SK-N-SH (cell line): ENCODE results near the gene HOPX. TPM values are rescaled to one million over a fixed set of nuclear protein-coding genes. Genes with fewer than 3 reads are reported as not detected.

ENCODE experiments used
- CTCF ChIA-PET: fragments of 300-600, 350-600 bp; formaldehyde crosslinking; extraction: SDS; loops from one replicate; lab custom pipeline; 2021; lab: Yijun Ruan, JAX
- POLR2A ChIA-PET: fragments of 350-600 bp; sonication (Branson Sonifier 250); formaldehyde crosslinking; extraction: SDS; loops from one replicate; lab custom pipeline; 2020; ENCODE audit warnings: antibody characterized with exemption, inconsistent platforms; lab: Yijun Ruan, JAX
- DNase-seq: peaks from one replicate; pipeline ENCODE4 v3.0.0; 2012
- H2AFZ ChIP-seq: fragments of 200-600 bp; sonication (generic); 2 replicates; pipeline ENCODE4 v1.8.1; 2016; ENCODE audit warnings: antibody characterized with exemption, mild to moderate bottlenecking, low read depth
- H3F3A ChIP-seq: fragments of 200-600 bp; sonication (generic); replicated peaks from 2 replicates; pipeline ENCODE3; 2016; ENCODE audit warnings: antibody characterized with exemption, mild to moderate bottlenecking; ENCODE audit not compliant: insufficient read depth
- H3K27ac ChIP-seq, 2 experiments: fragments of 200-500 bp in 1 of 2; fragments of 200-600 bp in 1 of 2; sonication (Bioruptor generic) in 1 of 2; sonication (generic), shearing (Covaris generic) in 1 of 2; 2 replicates each; pipeline versions ENCODE4 v1.5.1 to v1.6.1; 2014 to 2016; ENCODE audit warnings: low read depth in 2 of 2, inconsistent platforms in 1 of 2, low read length in 1 of 2, mild to moderate bottlenecking in 1 of 2, mixed read lengths in 1 of 2
- H3K27me3 ChIP-seq: fragments of 200-600 bp; sonication (generic), shearing (Covaris generic); 2 replicates; pipeline ENCODE4 v1.6.1; 2016; ENCODE audit warnings: mixed run types; ENCODE audit not compliant: insufficient read depth
- H3K36me3 ChIP-seq, 2 experiments: fragments of 200-500 bp in 1 of 2; fragments of 200-600 bp in 1 of 2; sonication (Bioruptor generic) in 1 of 2; sonication (generic) in 1 of 2; replicated peaks in 1 of 2; 2 replicates each; pipeline versions ENCODE3 to v1.5.1; 2014 to 2016; ENCODE audit warnings: low read length in 1 of 2, mild to moderate bottlenecking in 1 of 2; ENCODE audit not compliant: insufficient read depth in 2 of 2, control insufficient read depth in 1 of 2
- H3K4me1 ChIP-seq, 2 experiments: fragments of 200-500 bp in 1 of 2; fragments of 200-600 bp in 1 of 2; sonication (Bioruptor generic) in 1 of 2; sonication (generic), shearing (Covaris generic) in 1 of 2; 2 replicates each; pipeline versions ENCODE4 v1.5.1 to v1.6.1; 2014 to 2016; ENCODE audit warnings: low read depth in 1 of 2, low read length in 1 of 2, mixed run types in 1 of 2; ENCODE audit not compliant: insufficient read depth in 2 of 2, control insufficient read depth in 1 of 2
- H3K4me2 ChIP-seq: fragments of 200-600 bp; sonication (generic), shearing (Covaris generic); 2 replicates; pipeline ENCODE4 v1.6.1; 2017; ENCODE audit warnings: mixed run types
- H3K4me3 ChIP-seq, 2 experiments: fragments of 200-500 bp in 1 of 2; fragments of 200-600 bp in 1 of 2; sonication (Bioruptor generic) in 1 of 2; sonication (generic), shearing (Covaris generic) in 1 of 2; 2 replicates each; pipeline versions ENCODE4 v1.5.1 to v1.8.1; 2014 to 2016; ENCODE audit warnings: low read depth in 2 of 2, inconsistent platforms in 1 of 2, low read length in 1 of 2, mild to moderate bottlenecking in 1 of 2, mixed read lengths in 1 of 2, moderate library complexity in 1 of 2
- H3K79me2 ChIP-seq: fragments of 200-600 bp; sonication (generic); 2 replicates; pipeline ENCODE4 v1.8.1; 2017; ENCODE audit warnings: mild to moderate bottlenecking; ENCODE audit not compliant: insufficient read depth
- H3K9ac ChIP-seq: fragments of 200-600 bp; sonication (generic); 2 replicates; pipeline ENCODE4 v1.6.1; 2017; ENCODE audit warnings: mixed run types
- H3K9me2 ChIP-seq: fragments of 200-600 bp; sonication (generic); 2 replicates; pipeline ENCODE4 v1.6.1; 2017; ENCODE audit warnings: mixed run types
- H3K9me3 ChIP-seq: fragments of 200-600 bp; sonication (generic); 2 replicates; pipeline ENCODE4 v1.6.1; 2017; ENCODE audit warnings: mixed run types, mild to moderate bottlenecking, moderate library complexity
- H4K20me1 ChIP-seq: fragments of 200-600 bp; sonication (generic); 2 replicates; pipeline ENCODE4 v1.6.1; 2017; ENCODE audit warnings: mild to moderate bottlenecking, mixed run types; ENCODE audit not compliant: insufficient read depth
- EP300 ChIP-seq, 2 experiments: IDR thresholded peaks; 2 replicates each; pipeline versions ENCODE4 v1.4.0 to v1.6.1; 2012; ENCODE audit warnings: borderline replicate concordance in 1 of 2, low read depth in 1 of 2, low read length in 1 of 2
- GATA2 ChIP-seq: sonication (generic); formaldehyde crosslinking; IDR thresholded peaks from 2 replicates; pipeline ENCODE4 v1.5.0; 2020; ENCODE audit warnings: mild to moderate bottlenecking, missing genetic modification reagents
- JUND ChIP-seq: IDR thresholded peaks from 2 replicates; pipeline ENCODE4 v1.4.0; 2012
- MEF2A ChIP-seq: IDR thresholded peaks from 2 replicates; pipeline ENCODE4 v1.4.0; 2012; ENCODE audit warnings: low read depth, borderline replicate concordance
- NFIC ChIP-seq: IDR thresholded peaks from 2 replicates; pipeline ENCODE4 v1.4.0; 2012; ENCODE audit warnings: borderline replicate concordance
- NRF1 ChIP-seq: IDR thresholded peaks from 2 replicates; pipeline ENCODE4 v1.6.1; 2012; ENCODE audit warnings: low read depth, mild to moderate bottlenecking, low read length
- POLR2AphosphoS5 ChIP-seq: IDR thresholded peaks from 2 replicates; pipeline ENCODE4 v1.6.1; 2012; ENCODE audit warnings: low read depth, low read length
- TCF12 ChIP-seq: IDR thresholded peaks from 2 replicates; pipeline ENCODE4 v1.4.0; 2012
- TEAD4 ChIP-seq: IDR thresholded peaks from 2 replicates; pipeline ENCODE4 v1.4.0; 2012; ENCODE audit warnings: mild to moderate bottlenecking, borderline replicate concordance; ENCODE audit not compliant: insufficient read depth
- WGBS: methylation state at CpG from one replicate; pipeline ENCODE4 v1.1.6; 2017; ENCODE audit warnings: low lambda C conversion rate; 5-methylcytosine and 5-hydroxymethylcytosine counted together
- polyA plus RNA-seq, 3 experiments: library from polyadenylated mRNA; depleted of rRNA; stranded (reverse); fragments of >200 nt; gene quantifications; 2 replicates each; pipeline ENCODE4 v1.2.3, GENCODE V29; 2012
- TF ChIP-seq, protein P1 (sequence below): IDR thresholded peaks from 2 replicates; pipeline ENCODE4; 2012
- TF ChIP-seq, protein P2 (sequence below): IDR thresholded peaks from 2 replicates; pipeline ENCODE4 v1.6.1; 2012; ENCODE audit warnings: mild to moderate bottlenecking, low read depth, low read length, moderate library complexity
- TF ChIP-seq, protein P3 (sequence below): fragments of 150-350 bp; IDR thresholded peaks from 2 replicates; pipeline ENCODE4 v1.6.1; 2016; ENCODE audit warnings: mild to moderate bottlenecking, low read depth, low read length
- TF ChIP-seq, protein P4 (sequence below): IDR thresholded peaks from 2 replicates; pipeline ENCODE4 v1.4.0; 2012; ENCODE audit warnings: low read depth

HOPX gene
- polyA plus RNA-seq, 1 of the 3 experiments (the other 2 are of a cell fraction): 0.05 TPM

DNA sequence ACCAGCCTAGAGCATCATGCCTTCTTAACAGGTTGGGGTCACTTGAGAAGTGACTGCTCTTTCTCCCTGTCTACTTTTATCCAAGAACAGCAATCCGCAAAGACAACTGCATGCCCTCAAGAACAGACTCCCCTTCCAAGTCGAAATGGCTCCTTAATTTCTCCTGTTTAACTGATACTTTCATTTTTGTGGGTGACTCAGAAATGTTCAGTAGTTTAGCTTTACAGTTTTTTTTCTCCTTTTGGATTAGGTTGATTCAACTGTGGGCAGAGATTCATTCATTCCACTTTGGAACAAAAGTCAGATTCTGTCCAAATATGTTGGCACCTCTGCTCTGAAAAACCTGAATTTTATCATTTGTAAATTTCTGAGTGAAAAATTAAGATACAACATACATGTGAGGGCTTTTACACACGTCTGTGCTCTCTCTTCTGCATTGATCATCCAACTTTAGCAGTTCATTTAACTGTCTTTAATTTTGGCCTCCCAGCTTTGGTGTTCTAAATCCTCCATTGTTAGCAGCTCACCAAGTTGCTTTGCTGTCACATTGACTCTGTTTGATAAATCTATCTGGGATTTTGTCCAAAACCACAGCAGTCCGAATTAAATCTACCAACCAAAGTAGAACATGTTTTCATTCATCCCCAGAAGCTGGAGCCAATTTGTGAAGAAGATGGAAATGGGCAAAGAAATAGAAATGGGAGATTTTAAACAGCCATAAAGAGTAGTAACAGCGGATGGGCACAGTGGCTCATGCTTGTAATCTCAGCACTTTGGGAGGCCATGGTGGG is 50.0 kb downstream of the HOPX start:
- Histone ChIP-seq H4K20me1 (no peaks in the 10 kb centered on the region; the same call in 1 of the 2 replicates), H3K4me3 (peak overlapping the region in 1 of 2 experiments; percentile 31; a peak in 1 of 4 replicates), H3K36me3 (no peaks in the 10 kb centered on the region), H3F3A (peaks cover 17% of the 10 kb centered on the region), H2AFZ (no peak overlapping the region), H3K79me2 (no peaks in the 10 kb centered on the region), H3K9me3 (no peaks in the 10 kb centered on the region), H3K9me2 (no peaks in the 10 kb centered on the region), H3K4me1 (peaks cover 0 to 12% of the 10 kb centered on the region in 2 experiments; a peak in 1 of 4 replicates), H3K27me3 (no peaks in the 10 kb centered on the region), H3K9ac (no peak overlapping the region), H3K27ac (peak overlapping the region in 1 of 2 experiments; percentile 64; a peak in 3 of 4 replicates), H3K4me2 (peak overlapping the region; percentile 55; the same call in 1 of the 2 replicates)
- ChIA-PET CTCF (no interaction called here), POLR2A (no interaction called here)
- TF ChIP-seq, protein P1, sequence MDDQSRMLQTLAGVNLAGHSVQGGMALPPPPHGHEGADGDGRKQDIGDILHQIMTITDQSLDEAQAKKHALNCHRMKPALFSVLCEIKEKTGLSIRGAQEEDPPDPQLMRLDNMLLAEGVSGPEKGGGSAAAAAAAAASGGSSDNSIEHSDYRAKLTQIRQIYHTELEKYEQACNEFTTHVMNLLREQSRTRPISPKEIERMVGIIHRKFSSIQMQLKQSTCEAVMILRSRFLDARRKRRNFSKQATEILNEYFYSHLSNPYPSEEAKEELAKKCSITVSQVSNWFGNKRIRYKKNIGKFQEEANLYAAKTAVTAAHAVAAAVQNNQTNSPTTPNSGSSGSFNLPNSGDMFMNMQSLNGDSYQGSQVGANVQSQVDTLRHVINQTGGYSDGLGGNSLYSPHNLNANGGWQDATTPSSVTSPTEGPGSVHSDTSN: peak; percentile 93
- TF ChIP-seq, protein P2, sequence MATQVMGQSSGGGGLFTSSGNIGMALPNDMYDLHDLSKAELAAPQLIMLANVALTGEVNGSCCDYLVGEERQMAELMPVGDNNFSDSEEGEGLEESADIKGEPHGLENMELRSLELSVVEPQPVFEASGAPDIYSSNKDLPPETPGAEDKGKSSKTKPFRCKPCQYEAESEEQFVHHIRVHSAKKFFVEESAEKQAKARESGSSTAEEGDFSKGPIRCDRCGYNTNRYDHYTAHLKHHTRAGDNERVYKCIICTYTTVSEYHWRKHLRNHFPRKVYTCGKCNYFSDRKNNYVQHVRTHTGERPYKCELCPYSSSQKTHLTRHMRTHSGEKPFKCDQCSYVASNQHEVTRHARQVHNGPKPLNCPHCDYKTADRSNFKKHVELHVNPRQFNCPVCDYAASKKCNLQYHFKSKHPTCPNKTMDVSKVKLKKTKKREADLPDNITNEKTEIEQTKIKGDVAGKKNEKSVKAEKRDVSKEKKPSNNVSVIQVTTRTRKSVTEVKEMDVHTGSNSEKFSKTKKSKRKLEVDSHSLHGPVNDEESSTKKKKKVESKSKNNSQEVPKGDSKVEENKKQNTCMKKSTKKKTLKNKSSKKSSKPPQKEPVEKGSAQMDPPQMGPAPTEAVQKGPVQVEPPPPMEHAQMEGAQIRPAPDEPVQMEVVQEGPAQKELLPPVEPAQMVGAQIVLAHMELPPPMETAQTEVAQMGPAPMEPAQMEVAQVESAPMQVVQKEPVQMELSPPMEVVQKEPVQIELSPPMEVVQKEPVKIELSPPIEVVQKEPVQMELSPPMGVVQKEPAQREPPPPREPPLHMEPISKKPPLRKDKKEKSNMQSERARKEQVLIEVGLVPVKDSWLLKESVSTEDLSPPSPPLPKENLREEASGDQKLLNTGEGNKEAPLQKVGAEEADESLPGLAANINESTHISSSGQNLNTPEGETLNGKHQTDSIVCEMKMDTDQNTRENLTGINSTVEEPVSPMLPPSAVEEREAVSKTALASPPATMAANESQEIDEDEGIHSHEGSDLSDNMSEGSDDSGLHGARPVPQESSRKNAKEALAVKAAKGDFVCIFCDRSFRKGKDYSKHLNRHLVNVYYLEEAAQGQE: no peak
- TF ChIP-seq POLR2AphosphoS5 (peak; percentile 58; the same call in 1 of the 2 replicates), NRF1 (no peak), EP300 (IDR thresholded peaks at IDR 0.05; ENCODE audit: borderline replicate concordance in 1 of 2, low read depth in 1 of 2, low read length in 1 of 2) (peak in 1 of 2 experiments; percentile 39; a peak in 1 of 4 replicates), JUND (peak; percentile 45; the same call in 1 of the 2 replicates), GATA2 (CRISPR knock-in tag) (no peak), MEF2A (no peak), TCF12 (peak; percentile 84), NFIC (peak; percentile 92), TEAD4 (0 out of 2 replicates have a peak, but pooled peaks have one; percentile 16)
- TF ChIP-seq, protein P3, sequence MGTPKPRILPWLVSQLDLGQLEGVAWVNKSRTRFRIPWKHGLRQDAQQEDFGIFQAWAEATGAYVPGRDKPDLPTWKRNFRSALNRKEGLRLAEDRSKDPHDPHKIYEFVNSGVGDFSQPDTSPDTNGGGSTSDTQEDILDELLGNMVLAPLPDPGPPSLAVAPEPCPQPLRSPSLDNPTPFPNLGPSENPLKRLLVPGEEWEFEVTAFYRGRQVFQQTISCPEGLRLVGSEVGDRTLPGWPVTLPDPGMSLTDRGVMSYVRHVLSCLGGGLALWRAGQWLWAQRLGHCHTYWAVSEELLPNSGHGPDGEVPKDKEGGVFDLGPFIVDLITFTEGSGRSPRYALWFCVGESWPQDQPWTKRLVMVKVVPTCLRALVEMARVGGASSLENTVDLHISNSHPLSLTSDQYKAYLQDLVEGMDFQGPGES: no peak
- TF ChIP-seq, protein P4, sequence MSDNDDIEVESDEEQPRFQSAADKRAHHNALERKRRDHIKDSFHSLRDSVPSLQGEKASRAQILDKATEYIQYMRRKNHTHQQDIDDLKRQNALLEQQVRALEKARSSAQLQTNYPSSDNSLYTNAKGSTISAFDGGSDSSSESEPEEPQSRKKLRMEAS: no peak
- no peak for DNase-seq
- WGBS: 24% methylated on average over 5 of the region's 5 CpGs
